Measurements from ENCODE around the gene CDK15.
"Not testable (repeated sequence)": the region's sequence is repeated elsewhere in the genome, so short reads cannot be mapped to it uniquely, and the experiment has no call there.

The CDK15 gene

DNA sequence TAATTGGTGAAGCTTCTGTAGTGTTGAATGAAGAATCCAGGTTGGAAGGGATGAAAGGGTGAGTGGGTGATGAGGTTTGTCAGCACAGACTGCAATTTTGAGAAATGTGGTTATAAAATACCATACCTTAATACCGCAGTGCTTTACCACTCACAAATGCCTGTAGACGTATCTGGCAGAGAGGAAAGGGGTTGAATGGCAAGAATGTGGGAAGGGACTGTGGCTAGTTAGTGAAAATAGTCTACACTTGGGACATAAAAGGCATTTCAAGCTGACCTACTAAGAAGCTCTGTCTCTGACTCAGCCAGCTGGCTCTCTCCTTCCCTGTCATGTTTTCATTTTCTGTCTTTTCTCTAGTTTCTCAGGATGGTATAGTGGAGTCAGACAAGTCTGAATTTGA lies 25.1 kb downstream of the CDK15 start:
- peak; percentile 74 for DNase-seq (ENCODE audit: low read depth)

DNA sequence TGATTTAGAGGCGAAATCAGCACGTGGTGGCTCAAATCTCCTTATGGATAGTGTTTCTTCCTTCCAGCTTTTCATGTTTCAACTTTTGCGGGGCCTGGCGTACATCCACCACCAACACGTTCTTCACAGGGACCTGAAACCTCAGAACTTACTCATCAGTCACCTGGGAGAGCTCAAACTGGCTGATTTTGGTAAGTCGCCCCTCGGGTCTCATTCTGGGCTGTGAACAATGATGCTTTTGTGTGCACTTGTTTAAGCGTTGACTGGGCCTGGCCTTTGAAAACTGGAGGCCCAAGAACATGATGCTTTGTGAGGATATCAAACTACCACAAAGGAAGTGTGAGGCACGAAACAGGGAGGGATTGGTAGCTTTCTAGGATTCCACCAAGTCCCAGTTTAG lies 27.4 kb downstream of the CDK15 start:
- no peak for DNase-seq (ENCODE audit: low read depth)

DNA sequence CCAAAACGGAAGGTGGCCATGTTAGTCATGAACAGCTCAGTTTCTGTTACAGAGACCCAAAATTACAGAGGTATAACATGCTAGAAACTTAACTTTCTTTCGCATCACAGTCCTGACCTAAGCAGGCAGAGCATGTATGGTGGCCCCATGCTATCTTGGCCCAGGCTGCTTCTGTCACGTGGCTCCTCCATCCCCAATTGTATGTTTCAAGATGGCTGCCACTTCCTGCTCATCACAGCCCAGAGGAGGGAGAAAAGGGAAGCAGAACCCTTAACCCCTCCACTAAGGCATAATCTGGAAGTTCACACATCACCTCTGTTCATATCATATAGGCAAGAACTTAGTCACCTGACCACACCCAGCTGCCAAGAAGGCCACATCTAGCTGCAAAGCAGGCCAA lies 28.7 kb downstream of the CDK15 start:
- no peak for DNase-seq (ENCODE audit: low read depth)

DNA sequence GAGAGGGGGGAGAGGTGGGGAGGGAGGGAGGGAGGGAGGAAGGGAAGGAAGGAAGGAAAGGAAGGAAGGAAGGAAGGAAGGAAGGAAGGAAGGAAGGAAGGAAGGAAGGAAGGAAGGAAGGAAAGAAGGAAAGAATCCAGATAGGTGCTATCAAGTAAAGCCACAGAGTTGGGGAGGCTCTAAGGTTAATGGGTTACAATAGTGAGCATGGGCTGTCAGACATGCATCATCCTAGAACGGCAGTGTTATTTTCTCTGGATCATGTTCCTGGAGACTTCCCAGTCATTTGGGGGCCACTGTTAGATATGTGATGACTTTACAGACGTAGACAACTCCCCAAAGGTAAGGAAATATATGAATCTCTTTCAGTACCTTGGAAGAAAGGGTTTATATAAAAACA lies 31.1 kb downstream of the CDK15 start:
- DNase-seq (ENCODE audit: low read depth) = no peak

DNA sequence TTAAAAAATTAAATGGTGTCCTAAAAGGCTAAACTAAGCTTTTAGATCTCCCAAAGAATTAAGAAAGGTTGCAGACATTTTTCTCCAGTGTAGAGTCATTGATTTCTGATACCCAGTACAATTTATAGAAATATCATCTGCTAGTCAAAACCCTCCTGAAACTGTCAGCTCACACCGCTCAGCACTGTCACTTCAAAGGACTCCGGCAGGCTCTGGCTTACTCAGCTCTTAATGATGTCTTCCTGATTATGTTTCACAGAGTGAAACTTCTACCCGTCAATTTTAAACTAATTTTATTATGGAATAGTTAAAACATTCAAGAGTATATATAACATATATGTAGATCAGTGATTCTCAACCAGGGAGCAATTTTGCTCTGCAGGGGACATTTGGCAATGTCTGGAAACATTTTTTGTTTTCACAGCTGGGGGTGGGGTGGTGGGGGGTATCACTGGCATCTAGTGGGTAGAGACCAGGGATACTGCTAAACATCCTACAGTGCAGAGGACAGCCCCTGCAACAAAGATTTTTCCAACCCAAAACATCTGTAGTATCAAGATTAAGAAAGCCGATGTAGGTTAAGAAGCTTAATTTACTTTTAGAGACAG lies 31.6 kb downstream of the CDK15 start:
- no peak for DNase-seq (ENCODE audit: low read depth)

DNA sequence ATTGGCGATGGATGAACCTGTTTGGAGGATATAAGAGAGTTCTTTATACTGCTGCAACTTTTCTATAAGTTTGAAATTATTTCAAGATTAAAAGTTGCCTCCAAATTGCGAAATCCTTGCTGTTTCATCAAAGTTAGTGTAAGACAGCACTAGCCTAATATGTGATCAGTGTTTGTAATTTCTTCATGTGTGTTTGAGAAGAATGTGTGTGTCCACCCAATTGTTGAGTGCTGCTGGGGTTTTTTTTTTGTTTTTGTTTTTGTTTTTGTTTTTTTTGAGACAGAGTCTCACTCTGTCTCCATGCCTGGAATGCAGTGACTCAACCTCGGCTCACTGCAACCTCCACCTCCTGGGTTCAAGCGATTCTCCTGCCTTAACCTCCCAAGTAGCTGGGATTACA lies 33.4 kb downstream of the CDK15 start:
- DNase-seq (ENCODE audit: low read depth) = no peak

DNA sequence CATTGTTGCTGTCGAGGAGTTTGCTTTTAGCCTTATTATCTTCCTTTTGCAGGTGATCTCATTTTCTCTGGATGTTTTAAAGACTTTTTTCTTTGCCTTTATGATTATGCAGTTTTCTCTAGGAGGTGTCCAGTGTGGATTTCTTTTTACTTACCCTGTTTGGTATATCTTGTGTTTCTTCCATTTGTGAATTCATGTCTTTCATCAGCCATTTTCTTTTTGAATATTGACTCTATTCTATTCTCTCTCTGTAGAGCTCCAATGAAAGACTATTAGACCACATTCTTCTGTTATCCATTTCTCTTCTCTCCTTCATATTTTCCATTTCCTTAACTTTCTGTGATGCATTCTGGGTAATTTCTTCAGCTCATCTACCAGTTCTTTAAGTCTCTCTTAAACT lies 34.4 kb downstream of the CDK15 start:
- DNase-seq (ENCODE audit: low read depth) = no peak

DNA sequence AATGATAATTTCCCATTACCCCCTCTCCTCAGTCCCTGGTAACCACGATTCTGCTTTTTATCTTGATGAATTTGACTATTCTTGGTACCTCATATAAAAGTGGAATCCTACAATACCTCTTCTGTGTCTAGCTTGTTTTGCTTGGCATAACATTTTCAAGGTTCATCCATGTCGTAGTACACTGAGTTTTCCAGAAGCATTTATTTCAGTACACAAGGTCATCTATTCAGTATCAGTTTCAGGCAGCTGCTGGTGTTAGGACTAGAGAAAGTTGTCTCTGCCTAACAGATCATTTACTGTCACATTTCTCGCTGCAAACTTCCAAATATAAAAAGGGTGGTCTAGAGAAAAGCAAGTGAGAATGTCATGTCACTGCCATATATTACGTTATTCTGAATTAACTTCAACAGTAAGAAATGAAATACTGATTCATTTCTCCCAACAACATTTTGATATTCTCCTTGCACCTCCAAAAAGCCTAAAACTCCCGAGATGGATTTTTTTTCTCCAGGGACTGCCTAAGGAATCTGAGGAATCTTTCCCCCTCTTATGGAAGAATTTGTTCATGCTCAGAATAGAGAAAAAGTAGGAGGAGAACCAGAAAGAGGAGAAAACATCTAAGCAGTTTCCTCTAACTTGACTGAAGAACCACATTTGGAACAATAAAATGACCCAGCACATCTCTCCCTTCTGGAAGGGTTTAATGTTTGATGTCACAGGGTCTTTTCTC lies 36.0 kb downstream of the CDK15 start:
- DNase-seq (ENCODE audit: low read depth) = no peak

DNA sequence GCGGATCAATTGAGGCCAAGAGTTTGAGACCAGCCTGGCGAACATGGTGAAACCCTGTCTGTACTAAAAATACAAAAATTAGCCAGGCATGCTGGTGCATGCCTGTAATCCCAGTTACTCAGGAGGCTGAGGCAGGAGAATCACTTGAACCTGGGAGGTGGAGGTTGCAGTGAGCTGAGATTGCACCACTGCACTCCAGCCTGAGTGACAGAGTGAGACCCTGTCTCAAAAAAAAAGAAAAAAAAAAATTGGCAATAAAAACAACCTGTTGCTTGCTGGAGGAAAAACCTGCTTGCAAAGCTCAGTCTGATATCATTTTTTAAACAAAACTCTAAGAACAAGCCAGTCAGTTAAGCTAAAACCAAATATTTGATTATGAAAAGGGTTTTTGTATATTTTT lies 38.6 kb downstream of the CDK15 start:
- DNase-seq (ENCODE audit: low read depth) = not testable (repeated sequence)

DNA sequence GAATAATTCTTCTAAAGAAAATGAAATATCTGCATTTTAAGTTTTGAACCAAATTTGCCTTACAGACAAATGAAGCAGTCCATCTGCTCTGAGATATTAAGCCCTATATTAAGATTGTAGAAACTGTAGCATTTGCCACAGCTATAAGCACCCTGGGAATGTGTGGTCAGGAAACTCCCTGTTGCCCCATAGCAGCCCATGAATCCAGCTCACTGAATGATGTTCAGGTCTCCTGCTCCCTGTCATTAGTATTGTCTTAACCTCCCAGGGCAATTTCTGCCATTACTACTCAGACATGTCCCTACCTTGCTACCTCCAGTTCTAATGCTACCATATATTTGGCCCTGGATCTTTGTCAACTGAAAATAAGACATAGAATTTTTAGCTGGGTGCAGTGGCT lies 41.1 kb downstream of the CDK15 start:
- no peak for DNase-seq (ENCODE audit: low read depth)

DNA sequence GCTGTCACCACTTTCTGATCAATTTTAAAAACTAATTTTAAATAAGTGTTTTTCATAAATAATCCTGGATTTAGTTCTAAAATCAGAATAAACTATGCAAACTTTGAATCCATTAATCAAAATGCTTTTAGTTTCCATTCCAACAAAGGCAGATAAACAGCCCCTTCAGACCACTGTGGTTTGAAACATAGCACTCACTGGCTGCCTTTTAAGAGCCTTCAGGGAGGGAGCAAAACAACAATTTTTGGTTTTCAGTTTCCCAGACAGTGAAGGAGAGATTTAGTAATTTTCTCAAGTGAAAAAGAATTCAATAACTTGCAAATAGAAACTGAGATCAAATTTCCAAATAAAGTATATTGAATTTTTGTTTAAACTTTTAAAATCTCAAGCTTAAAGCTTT lies 46.1 kb downstream of the CDK15 start:
- DNase-seq (ENCODE audit: low read depth) = no peak

DNA sequence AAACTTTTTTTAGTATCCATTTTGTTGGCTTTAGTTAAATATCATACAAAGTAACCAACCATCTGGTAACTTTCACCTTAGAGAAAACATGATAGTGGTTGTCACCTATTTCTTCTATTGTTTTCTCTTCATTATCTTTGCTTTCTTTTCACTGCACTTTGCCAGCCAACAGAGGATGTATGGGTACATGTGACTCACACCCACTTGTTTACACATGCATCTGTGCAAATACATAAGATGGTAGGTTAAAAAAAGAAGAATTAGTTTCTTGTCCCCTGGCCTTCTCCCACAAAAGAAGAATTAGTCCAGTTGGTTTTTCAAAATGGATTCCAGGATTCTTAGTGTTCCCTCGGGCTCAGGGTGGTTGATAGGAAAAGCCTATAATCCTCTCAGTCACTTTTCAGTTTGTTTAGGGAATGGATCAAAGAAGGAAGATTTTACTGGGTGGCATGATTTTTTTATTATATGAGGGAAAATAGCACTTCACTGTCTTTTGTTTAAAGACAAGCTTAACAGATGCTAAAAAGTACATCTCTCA lies 46.6 kb downstream of the CDK15 start:
- no peak for DNase-seq (ENCODE audit: low read depth)

DNA sequence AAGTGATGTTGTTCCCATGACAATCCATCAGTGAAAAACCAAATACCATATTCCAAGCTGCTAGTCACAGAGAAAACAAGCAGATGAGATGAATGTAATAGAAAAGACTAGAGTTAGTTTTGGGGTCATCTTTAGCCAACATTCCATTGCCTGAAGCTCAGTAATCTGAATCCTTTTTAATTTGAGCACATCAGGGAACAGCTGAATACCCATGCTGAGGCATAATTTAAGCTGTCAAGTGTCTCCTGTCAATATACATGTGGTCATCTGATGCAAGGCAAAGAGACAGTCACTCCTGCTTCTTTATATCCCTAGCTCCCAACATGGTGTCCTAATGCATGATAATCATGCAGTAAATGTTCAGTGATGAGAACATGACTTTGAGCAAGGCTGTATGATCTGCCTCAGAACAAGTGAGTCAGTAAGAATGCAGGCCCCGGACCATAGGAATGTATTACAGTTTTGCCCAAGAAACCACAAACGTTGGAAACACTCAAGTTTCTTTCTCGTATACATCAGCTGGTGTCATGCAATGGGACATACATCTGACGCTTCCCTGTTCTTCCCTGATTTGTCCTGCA lies 48.0 kb downstream of the CDK15 start:
- DNase-seq (ENCODE audit: low read depth) = peak; percentile 87

DNA sequence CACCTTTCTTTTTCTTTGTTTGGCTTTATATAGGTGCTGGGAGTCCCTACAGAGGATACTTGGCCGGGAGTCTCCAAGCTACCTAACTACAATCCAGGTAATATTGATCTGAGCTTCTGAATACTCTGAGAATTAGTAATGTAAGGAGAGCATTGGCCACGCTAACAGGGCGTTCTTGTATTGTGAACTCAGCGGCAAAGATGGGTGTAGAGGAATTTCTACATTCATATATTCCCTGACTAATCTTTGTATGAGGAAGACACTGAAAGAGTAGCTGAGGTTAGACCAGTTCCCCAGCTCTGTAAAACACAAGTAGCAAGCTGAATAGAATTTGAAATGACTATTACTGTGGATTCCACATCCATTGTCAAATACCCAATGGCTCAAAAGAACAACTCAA lies 48.5 kb downstream of the CDK15 start:
- peak; percentile 58 for DNase-seq (ENCODE audit: low read depth)

DNA sequence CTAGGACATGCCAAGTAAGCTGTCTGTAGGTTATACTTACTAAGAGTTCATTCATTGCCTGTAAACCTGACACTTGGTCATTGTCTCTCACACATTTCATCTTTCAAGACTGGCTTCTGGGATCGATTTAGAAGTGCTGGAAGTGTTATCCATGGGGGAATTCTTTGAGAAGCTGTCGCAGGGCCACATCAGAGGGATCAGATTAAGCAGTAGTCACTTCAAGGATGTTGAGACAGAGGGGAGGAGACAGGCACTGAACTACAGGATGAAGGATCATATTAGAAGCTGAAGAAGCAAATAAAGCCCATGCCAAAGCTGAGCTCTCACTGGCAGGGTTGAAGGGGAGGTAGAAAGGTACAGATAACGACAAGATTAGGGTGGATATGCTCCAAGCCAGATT lies 49.0 kb downstream of the CDK15 start:
- DNase-seq (ENCODE audit: low read depth) = no peak

DNA sequence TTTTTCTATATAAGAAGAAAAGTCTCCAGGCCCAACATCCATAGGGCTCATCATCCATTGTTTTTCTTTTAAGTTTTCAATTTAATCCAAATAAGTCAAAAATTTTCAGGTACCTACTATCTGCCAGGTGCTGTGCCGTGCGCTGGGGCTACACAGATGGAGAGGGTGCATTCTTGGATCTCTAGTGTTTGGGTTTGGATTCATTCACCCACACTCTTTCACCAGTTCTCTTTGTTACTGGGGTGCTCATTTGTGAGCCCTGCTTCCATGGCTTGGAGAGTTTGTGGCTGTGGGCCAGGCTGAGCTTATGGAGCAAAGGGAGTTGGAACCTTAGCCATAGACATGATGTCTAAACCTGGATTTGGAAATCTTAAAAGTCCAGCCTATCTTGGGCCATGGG lies 51.0 kb downstream of the CDK15 start:
- no peak for DNase-seq (ENCODE audit: low read depth)

DNA sequence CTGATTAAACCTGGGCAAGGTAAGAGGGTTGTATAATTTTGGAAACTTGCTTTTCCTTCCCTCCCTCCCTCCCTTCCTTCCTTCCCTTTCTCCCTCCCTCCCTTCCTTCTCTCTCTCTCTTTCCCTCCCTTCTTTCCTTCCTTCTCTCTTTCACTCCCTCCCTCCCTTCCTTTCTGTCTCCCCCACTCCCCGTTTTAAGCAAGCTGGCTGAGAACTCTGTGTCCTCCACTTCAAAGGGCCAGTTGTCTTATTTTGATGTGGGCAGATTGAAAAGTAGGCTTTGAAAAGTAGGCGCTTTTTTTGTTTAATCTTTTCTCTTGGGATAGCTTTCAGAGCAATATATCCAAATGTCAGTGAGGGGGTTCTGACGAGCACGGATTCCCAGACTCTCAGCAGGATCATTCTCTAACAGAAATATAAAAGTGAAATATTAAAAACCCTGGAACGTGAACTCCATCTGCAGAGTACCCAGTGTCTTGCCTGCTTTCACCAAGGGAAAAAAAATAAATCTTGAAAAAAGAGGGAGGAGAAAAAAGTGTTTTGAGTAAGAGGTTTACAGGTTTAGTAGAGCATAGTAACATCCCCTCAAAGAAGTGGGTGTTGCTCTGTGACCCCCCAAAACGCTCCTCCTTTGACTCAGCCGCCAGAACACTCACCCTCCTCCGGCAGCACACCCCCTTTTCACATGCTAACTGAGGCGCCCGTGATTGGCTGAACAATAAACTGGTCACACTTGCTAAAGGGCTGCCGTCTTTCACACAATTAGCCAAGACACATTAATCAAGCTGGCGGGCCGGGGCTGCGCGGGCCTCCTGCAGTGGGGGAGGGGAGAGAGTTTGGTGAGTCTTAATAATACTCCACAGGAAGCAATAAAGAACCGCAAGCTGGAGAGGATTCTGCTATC lies 52.2 kb downstream of the CDK15 start:
- no peak for DNase-seq (ENCODE audit: low read depth)

DNA sequence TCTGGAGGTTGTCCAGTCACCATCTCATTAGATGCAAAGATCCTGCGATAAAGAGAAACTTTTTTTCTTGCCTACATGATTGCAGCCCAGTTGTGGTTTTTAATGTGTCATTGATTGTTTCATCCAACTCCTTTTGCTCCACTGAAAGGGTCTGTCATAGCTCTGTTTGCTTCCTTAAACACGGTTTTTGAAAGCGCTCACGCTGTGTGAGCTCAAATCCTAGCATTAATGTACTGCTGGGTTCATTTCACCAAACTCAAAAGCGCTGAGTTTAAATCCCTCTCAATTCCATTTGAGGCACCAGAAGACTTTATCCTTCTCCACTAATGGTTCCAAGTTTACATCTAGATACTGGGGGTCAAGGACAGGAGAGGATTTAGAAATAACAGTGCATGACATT lies 53.6 kb downstream of the CDK15 start:
- no peak for DNase-seq (ENCODE audit: low read depth)

DNA sequence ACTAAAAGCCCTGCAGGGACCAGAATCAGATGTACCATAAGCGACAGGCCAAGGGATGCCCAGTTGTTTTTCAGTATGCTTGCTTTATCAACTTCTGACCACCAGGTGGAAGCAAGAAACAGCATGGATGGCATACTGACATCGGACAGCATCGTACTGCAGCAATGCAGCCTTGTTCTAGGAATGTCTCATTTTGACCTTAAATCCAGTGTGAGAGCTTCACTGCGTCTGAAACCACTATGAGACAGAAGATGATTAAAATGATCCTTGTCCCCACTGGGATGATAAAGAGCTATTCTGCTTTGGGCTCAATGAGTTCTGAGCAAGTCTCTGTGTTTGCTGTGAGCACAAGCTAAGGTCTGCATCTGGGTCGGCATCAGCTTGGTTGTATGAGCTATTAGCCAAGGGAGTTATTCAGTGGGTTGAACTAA lies 54.3 kb downstream of the CDK15 start:
- no peak for DNase-seq (ENCODE audit: low read depth)

DNA sequence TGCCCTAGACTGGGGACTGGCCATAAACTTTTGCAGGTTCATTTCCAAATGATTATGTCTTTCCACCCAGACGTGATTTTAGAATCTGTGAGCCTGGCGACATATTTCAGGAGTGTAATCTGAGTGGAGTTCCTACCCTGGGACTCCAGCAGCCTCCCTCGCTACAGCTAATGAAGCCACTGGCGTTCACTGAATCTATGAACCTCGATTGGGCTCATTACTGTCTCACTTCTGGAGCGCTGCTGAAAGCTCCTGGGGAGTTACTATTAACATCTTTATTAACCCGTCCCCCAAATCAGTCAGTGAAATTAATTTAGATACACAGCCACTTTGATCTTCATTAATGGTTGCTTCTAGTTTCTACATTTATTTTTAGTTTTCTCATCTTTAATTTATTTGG lies 56.5 kb downstream of the CDK15 start:
- no peak for DNase-seq (ENCODE audit: low read depth)

DNA sequence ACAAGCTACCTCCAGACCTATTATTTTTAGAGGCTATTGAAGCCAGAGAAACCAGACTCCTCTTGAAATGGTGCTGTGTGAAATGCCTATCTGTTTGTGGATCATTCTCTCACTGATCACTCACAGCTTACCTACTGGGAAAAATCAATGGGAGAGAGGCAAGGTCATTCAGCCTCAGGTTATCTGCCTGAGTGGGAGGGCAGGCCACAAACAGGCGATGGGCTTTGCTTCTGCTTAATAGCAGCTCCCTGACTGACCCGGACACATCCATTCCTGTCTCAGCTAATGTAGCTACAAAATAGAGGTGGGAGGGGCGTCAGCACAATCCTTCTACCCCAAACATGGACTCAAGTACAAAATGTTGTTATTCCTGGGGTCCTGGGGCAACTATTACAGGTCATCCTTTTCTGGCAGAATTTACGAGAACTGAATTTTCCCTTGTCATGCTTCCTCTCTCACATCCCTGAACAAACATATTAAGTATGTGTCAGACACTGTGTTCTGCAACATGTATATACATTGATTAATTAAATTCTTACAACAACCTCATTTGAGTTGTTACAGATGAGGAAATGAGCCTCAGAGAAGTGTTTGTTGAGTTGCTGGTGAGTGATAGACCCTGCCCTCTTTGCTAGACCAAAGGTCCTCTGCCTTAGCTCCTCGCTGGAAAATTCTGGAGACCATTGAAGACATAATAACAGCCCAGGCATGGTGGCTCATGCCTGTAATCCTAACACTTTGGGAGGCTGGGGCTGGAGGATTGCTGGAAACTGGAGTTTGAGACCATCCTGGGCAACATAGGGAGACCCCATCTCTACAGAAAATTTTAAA lies 60.5 kb downstream of the CDK15 start:
- no peak for DNase-seq (ENCODE audit: low read depth)

DNA sequence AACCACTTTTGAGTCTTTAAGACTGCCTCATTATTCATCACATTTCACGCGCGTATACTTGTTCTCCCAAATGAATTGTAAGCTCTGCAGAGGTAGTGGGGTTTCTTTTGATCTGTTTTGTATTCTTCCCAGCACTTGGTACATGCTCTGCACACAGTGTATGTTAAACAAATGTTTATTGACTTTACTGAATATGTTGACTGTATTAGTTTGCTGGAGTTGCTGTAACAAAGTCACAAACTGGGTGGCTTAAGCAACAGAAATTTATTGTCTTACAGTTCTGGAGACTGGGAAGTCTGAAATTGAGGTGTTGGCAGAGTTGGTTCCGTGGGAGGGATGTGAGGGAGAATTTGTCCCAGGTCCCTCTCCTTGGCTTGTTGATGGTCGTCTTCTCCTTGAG lies 65.1 kb downstream of the CDK15 start:
- DNase-seq (ENCODE audit: low read depth) = no peak
